ENCODE measurements around the gene NRG2.

- TF ChIP-seq CTCF (IDR thresholded peaks at IDR 0.05) (no peak), POLR2A (IDR thresholded peaks at IDR 0.05) (no peak)
Measured at GRCh38 chr5:140005145-140005591, 37.9 kb downstream of the NRG2 start.

All from uterus (tissue), 2 donors.